Retinal pigment epithelial cell (primary cell): ENCODE measurements around the gene SBK2.

Experiments used
- DNase-seq: peaks from one replicate; pipeline ENCODE4 v3.0.0-alpha.2; 2010; ENCODE audit warnings: low read depth
- H3K4me3 ChIP-seq: 2 replicates; pipeline ENCODE4 v1.5.1; 2011; ENCODE audit warnings: mild to moderate bottlenecking, low read length, control low read depth, moderate library complexity
- TF ChIP-seq, protein P1 (sequence below): conservative IDR thresholded peaks from 2 replicates; pipeline ENCODE4 v1.5.1; 2011; ENCODE audit warnings: low read depth, low read length, control low read depth, inconsistent platforms

SBK2 gene

DNA sequence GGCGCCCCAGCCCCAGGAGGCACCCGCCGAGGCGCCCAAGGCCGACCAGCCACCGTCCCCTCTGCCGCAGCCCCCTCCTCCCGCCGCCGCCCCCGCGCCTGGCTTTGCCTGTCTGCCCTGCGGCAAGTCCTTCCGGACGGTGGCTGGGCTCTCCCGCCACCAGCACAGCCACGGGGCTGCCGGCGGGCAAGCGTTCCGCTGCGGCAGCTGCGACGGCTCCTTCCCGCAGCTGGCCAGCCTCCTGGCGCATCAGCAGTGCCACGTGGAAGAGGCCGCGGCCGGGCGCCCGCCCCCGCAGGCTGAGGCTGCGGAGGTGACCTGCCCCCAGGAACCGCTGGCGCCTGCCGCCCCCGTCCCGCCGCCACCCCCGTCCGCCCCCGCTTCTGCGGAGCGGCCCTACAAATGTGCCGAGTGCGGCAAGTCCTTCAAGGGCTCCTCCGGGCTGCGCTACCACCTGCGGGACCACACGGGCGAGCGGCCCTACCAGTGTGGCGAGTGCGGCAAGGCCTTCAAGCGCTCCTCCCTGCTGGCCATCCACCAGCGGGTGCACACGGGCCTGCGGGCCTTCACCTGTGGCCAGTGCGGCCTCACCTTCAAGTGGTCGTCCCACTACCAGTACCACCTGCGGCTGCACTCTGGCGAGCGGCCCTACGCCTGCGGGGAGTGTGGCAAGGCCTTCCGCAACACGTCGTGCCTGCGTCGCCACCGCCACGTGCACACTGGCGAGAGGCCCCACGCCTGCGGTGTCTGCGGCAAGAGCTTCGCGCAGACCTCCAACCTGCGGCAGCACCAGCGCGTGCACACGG is 54.6 kb downstream of the SBK2 start:
- DNase-seq = no peak
- H3K4me3 ChIP-seq = no peak overlapping the region
- TF ChIP-seq, protein P1, sequence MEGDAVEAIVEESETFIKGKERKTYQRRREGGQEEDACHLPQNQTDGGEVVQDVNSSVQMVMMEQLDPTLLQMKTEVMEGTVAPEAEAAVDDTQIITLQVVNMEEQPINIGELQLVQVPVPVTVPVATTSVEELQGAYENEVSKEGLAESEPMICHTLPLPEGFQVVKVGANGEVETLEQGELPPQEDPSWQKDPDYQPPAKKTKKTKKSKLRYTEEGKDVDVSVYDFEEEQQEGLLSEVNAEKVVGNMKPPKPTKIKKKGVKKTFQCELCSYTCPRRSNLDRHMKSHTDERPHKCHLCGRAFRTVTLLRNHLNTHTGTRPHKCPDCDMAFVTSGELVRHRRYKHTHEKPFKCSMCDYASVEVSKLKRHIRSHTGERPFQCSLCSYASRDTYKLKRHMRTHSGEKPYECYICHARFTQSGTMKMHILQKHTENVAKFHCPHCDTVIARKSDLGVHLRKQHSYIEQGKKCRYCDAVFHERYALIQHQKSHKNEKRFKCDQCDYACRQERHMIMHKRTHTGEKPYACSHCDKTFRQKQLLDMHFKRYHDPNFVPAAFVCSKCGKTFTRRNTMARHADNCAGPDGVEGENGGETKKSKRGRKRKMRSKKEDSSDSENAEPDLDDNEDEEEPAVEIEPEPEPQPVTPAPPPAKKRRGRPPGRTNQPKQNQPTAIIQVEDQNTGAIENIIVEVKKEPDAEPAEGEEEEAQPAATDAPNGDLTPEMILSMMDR = no peak

DNA sequence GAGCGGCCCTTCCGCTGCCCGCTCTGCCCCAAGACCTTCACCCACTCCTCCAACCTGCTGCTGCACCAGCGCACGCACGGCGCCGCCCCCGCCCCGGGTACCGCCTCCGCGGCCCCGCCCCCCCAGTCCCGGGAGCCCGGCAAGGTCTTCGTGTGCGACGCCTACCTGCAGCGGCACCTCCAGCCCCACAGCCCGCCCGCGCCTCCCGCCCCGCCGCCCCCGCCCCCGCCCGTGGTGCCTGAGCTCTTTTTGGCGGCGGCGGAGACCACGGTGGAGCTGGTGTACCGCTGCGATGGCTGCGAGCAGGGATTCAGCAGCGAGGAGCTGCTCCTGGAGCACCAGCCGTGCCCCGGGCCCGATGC is 55.2 kb downstream of the SBK2 start:
- H3K4me3 ChIP-seq = no peak overlapping the region
- no peak for DNase-seq
- TF ChIP-seq, protein P1 = no peak

DNA sequence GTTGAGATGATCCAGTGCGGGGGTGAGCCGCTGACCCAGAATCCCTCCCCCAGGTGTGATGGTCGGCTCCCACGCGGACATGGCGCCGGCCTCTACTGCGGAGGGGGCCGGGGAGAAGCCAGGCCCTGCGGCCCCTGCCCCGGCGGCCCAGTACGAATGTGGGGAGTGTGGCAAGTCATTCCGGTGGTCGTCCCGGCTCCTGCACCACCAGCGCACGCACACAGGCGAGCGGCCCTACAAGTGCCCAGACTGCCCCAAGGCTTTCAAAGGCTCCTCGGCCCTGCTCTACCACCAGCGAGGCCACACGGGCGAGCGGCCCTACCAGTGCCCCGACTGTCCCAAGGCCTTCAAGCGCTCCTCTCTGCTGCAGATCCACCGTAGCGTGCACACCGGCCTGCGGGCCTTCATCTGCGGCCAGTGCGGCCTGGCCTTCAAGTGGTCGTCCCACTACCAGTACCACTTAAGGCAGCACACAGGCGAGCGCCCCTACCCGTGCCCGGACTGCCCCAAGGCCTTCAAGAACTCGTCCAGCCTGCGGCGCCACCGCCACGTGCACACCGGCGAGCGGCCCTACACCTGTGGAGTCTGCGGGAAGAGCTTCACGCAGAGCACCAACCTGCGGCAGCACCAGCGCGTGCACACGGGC is 55.7 kb downstream of the SBK2 start:
- no peak overlapping the region for H3K4me3 ChIP-seq
- DNase-seq = no peak
- TF ChIP-seq, protein P1 = no peak

DNA sequence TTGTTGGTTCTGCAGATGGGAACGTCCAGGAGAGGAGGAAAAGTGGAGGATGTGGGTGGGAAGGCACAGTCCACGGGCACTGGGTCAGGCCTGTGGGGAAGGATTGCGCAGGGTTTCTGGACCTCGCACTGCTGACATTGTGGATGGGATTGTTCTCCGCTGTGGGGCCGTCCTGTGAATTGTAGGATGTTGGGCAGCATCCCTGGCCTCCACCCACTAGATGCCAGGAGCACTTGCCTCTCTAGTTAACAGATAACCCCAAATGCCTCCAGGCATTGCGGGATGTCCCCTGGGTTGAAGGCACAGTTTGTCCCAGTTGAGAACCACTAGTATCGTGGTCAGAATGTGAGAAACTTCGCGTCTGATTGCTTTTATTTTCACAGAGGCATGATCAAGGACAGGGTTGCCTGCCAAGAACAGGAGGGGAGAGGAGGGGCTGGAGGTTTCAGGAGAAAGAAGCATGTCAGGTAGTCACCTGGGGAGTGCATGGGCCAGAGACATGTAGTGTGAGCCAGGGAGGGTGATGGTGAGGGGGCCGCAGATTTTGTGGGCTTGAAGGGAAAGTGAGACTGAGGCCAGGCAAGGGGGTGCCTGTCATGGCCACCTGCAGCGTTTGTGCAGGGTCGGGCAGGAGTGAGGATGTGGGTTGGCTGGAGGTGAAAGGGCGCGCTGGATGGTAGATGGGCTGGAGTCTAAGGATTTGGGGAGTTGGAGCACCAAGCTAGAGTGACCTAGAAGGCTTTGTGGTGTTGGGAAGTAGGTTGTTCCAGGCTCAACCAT is 57.3 kb downstream of the SBK2 start:
- H3K4me3 ChIP-seq = no peak overlapping the region
- TF ChIP-seq, protein P1 = no peak
- DNase-seq = no peak

DNA sequence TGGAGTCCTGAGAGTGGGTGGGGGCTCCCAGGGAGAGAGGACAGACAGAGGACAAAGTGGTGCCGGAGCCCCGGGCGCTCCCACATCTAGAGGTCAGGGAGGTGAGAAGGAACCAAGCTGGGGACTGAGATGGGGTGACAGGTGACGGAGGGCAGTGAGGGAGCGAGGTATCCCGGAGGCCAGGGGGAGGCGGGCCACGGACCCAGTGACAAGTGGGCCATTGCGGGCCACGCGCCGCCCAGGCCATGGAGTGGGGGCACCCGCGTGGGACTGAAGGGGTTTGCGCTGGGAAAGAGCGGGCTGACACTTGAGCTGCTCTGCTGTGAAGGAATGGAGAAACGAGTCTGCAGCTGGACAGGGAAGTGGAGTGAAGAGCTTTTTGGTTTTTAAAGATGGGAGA is 57.9 kb downstream of the SBK2 start:
- TF ChIP-seq, protein P1 = no peak
- DNase-seq = no peak
- H3K4me3 ChIP-seq = no peak overlapping the region
